Activated CD4-positive, CD25-positive, alpha-beta regulatory T cell treated with anti-CD3 and anti-CD28 coated beads, Interleukin-2, amount 50 U/mL, for 16 hours (primary cell): ENCODE results near the gene ITGB8.

Experiments
- DNase-seq: peaks from one replicate; pipeline ENCODE4 v3.0.0-alpha.2; 2020; ENCODE audit warnings: low read depth, low spot score

ITGB8 gene

DNA sequence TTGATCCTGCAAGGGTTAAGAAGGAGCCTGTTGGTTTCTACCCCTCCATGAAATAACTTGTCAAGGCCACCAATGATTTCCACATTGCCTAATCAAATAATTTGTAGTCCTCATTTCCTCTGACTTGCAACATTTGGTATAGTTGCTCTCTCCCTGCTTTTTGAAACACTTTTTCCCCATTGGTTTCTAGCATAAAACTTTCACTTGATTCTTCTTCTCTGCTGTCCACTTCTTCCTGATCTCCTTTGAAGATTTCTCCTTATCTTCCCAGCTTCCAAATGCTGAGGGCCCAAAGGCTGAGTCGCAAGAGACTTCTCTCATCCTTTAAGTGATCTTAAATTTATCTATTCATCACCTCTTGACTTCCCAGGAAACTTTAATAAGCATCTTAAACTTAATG lies 134.2 kb downstream of the ITGB8 start:
- DNase-seq = no peak
